Inferior parietal cortex (tissue), 1 donor: ENCODE results near the gene ZGRF1.
"Not testable (repeated sequence)": the region's sequence is repeated elsewhere in the genome, so short reads cannot be mapped to it uniquely, and the experiment has no call there.

Experiments used
- DNase-seq: peaks from one replicate; pipeline ENCODE4 v3.0.0-alpha.2; 2016; ENCODE audit errors: extremely low spot score

The ZGRF1 gene

GRCh38 chr4:112644595-112645535 lies 8.2 kb upstream of the ZGRF1 start:
- DNase-seq = not testable (repeated sequence)

GRCh38 chr4:112642526-112642925 lies 5.8 kb upstream of the ZGRF1 start:
- DNase-seq = no peak

GRCh38 chr4:112637552-112637866 lies 800 bp upstream of the ZGRF1 start:
- DNase-seq = no peak

GRCh38 chr4:112633477-112634235 lies 3.1 kb downstream of the ZGRF1 start:
- peak; percentile 76 for DNase-seq

- DNase-seq = no peak
Observed at GRCh38 chr4:112626228-112626627, 10.5 kb downstream of the ZGRF1 start.

GRCh38 chr4:112616984-112617383 lies 19.7 kb downstream of the ZGRF1 start:
- no peak for DNase-seq

- not testable (repeated sequence) for DNase-seq
Observed at GRCh38 chr4:112612814-112613213, 23.9 kb downstream of the ZGRF1 start.

GRCh38 chr4:112604589-112604988 lies 32.1 kb downstream of the ZGRF1 start:
- peak; percentile 90 for DNase-seq

GRCh38 chr4:112594993-112595392 lies 41.7 kb downstream of the ZGRF1 start:
- DNase-seq = no peak

GRCh38 chr4:112593438-112594133 lies 43.1 kb downstream of the ZGRF1 start:
- DNase-seq = no peak

- no peak for DNase-seq
Observed at GRCh38 chr4:112592717-112593116, 44.0 kb downstream of the ZGRF1 start.

- no peak for DNase-seq
Observed at GRCh38 chr4:112591593-112591992, 45.1 kb downstream of the ZGRF1 start.

GRCh38 chr4:112589206-112589605 lies 47.5 kb downstream of the ZGRF1 start:
- no peak for DNase-seq

- DNase-seq = no peak
Observed at GRCh38 chr4:112585977-112586736, 50.6 kb downstream of the ZGRF1 start.

- DNase-seq = no peak
Observed at GRCh38 chr4:112567536-112567935, 69.2 kb downstream of the ZGRF1 start.

- no peak for DNase-seq
Observed at GRCh38 chr4:112564706-112565270, 71.9 kb downstream of the ZGRF1 start.

- DNase-seq = no peak
Observed at GRCh38 chr4:112563431-112564200, 73.1 kb downstream of the ZGRF1 start.

GRCh38 chr4:112562254-112562879 lies 74.3 kb downstream of the ZGRF1 start:
- DNase-seq = no peak

GRCh38 chr4:112560084-112560483 lies 76.6 kb downstream of the ZGRF1 start:
- DNase-seq = no peak

GRCh38 chr4:112559053-112559452 lies 77.7 kb downstream of the ZGRF1 start:
- DNase-seq = no peak
